T47D (cell line): ENCODE data around the gene DYNLL2.
"Not testable (repeated sequence)": the region's sequence is repeated elsewhere in the genome, so short reads cannot be mapped to it uniquely, and the experiment has no call there.

Source experiments
- DNase-seq, 2 experiments: peaks; one replicate each; pipeline versions ENCODE4 v3.0.0 to v3.0.0-alpha.2; 2011 to 2012; ENCODE audit warnings: low read depth in 1 of 2, low spot score in 1 of 2
- JUND ChIP-seq: IDR thresholded peaks from 2 replicates; pipeline ENCODE4 v1.6.1; 2012; ENCODE audit warnings: low read depth
- in situ Hi-C: cut with HindIII; loops from 2 replicates; pipeline ENCODE4 v1.10.0; 2016; ENCODE audit warnings: low sequenced_read_pairs, low pct_unique_long_range_greater_than_20kb

The DYNLL2 gene

DNA sequence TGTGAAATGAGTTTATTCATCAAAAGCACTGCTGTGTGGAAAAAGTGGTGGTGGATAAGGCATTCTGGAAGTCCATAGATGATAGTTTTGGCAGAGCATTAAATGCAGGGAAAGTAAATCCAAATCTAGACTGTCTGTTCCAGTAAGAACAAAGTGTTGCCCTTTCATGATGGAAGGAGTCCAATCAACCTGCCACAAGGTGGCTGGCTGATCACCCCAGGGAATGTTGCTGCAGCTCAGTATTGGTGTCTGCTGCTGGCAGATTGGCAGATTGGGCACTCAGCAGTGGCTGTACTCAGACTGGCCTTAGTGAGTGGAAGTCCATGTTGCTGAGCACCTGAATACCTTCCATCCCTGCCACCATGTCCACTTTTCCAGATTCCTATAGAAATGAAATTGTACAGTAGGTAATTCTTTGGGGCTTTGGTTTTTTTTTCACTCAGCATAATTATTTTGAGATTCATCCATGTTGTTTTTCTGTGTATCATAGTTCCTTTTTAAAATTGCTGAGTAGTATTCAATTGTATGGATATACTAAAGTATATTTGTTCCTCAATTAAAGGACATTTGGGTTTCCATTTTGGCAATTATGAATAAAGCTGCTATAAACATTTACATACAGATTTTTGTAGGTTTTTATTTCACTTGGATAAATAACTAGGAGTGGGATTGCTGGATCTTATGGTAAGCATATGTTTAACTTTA is 14.3 kb downstream of the DYNLL2 start:
- in situ Hi-C loops, result no loop called here
- no peak for TF ChIP-seq JUND
- peak in 1 of 2 experiments; percentile 30 for DNase-seq

DNA sequence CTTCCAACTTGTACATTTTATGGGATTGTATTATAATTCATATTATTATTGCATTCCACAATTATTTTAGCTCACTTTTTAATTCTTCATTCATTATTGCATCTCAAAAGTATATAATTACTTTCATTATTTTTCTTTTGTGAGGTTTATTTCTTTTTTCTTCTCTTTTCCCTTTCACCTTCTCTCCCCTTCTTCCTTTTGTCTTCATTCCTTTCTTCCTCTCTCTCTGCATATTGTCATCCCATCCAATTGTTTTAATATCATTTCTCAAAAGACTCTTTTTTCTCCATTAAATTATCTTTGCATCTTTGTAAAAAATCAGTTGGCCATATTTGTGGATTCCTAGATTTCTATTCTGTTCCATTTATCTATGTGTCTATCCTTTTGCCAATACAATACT is 17.3 kb downstream of the DYNLL2 start:
- no peak for TF ChIP-seq JUND
- DNase-seq, result no peak
- in situ Hi-C loops, result no loop called here

DNA sequence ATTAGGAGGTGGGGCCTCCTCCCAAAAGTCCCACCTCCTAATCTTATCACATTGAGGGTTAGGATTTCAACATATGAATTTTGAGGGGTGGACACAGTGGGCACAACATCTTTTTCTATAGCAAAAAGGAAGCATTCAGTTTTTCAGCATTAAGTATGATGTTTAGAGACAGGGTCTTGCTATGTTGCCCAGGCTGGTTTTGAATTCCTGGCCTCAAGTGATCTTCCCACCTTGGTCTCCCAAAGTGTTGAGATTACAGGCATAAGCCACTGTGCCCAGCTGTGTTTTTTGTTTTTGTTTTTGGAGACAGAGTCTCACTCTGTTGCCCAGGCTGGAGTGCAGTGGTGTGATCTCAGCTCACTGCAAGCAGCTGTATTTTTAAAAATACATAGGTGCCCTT is 18.7 kb downstream of the DYNLL2 start:
- DNase-seq, in situ Hi-C loops: not testable (repeated sequence)

DNA sequence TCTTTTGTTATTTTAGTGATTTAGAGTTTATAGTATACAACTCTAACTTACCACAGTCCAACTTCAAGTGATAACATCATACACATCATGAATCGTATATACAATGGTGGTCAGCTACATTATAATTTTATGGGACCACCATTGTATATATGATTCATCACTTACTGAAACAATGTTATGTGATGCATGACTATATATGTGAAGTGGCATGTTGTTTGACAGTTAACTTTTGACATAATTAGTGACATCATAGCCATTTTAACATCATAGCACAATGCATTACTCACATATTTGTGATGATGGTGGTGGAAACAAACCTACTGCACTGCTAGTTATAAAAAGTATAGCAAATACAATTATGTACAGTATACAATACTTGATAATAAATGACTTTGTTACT is 21.9 kb downstream of the DYNLL2 start:
- no peak for DNase-seq
- in situ Hi-C loops, result no loop called here
- no peak for TF ChIP-seq JUND

DNA sequence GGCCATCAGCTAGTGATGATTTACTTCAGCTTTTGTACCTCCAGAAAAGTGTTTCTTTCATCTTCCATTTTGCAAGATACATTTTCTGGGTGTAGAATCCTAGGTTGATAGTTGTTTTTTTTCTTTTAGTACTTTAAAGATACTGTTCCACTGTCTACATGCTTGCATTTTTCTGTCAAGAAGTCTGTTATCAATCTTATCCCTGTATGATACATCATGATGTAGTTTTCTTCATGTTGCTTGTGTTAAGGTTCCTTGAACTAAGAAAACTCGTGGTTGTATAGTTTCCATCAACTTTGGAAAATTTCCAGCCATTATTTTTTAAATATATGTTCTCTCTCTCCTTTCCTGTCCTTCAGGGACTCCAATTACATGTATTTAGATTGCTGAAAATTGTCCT is 24.1 kb downstream of the DYNLL2 start:
- in situ Hi-C loops, result no loop called here
- no peak for DNase-seq
- TF ChIP-seq JUND, result no peak

DNA sequence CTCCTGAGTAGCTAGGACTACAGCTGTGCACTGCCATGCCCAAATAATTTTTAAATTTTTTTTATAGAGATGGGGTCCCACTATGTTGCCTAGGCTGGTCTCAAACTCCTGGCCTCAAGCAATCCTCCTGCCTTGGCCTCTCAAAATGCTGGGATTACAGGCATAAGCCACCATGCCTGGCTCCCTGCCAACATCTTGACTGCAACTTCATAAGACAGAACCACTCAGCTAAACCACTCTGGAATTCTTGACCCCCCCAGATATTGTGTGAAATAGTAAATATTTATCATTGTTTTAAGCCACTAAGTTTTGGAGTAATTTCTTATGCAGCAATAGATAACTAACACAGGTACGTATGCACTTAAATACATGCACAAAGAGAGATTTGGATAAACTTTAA is 26.0 kb downstream of the DYNLL2 start:
- in situ Hi-C loops, result no loop called here
- no peak for TF ChIP-seq JUND
- no peak for DNase-seq

DNA sequence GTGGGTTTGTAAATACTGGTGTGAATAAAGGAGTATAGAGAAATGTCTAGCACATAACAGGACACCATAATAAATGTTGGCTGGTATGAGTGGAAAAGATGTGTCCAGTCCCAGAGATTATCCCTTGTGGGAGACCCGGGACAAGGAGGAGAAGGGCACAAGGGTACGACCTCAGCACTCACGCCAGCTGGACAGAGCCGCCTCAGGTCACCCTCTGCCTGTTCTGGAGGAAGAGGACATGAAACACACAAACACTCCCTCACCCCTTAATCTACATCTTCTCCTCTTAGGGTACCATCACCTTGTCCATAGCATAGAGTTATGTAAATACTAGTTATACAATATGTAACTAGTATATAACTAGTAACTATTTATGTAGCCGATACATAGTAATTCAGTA is 26.8 kb downstream of the DYNLL2 start:
- no peak for DNase-seq
- TF ChIP-seq JUND, result no peak
- in situ Hi-C loops, result no loop called here

DNA sequence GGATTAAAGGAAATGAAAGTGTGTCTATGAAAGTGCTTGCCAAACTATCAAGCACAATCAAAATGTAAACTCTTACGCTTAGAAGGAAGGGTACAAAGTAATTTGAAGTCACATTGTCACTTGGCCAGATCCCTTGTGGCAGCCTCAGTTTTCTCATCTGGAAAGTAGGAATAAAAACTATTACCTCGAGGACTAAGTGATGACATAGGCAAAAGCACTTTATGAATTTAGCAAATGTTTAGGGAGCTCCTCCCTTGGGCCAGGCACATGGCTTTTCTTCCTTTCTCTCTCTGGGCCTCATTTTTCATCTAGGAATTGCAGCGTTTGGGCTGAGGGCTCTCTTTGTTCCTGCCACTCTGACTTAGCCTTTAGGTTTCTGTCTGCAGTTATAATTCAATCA is 28.5 kb downstream of the DYNLL2 start:
- no peak for DNase-seq
- no peak for TF ChIP-seq JUND
- in situ Hi-C loops, result no loop called here

DNA sequence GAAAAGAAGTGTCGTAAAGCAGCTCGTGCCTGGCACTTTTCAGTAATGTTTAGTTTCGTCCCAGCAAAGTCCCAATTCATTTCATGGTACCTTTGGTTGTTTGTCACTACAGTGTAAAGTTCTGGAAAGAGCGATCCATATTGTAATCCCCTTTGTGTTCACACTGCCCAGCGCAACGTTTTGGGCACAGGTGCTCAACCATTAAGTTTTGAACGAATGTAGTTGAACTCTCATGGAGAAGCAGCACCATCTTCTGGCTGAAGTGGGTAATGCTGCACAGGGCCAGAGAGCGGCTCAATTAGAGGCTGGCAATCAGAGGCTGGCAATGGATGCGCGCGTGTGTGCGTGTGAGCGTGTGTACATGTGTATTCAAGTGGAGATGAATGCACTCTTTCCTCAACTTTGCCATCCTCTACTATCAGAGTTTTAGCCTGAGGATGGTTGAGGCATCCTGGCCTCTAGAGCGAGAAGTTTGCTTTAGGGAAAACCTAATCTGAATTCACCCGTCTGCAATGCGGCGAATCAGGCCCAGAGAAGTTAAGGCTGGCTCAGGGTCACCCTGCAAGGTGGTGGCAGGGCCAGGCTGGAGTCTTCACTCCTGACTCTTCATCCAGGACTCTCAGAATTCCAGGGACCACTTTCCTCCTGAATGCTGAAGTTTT is 29.9 kb downstream of the DYNLL2 start:
- in situ Hi-C loops, result no loop called here
- DNase-seq, result peak; percentile 62 to 89
- TF ChIP-seq JUND, result no peak

DNA sequence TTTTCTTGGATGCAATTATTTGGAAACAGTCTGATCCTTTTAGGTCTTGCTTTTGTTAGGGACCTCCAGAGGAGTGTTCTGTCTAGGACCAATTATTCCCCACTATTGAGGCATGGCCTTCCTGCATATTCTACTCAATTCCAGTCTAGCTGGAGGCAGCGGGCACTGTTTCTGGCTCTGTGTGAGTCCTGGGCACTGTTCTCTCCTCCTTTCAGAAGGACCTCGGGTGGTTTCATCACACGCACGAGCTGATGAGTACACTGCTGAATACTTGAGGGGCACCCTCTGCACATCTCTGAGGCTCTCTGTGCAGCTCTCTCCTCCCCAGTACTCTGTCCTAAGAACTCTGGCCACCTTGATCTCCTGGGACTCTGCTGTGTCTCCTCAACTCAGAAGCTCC is 30.7 kb downstream of the DYNLL2 start:
- no peak for DNase-seq
- in situ Hi-C loops, result no loop called here

DNA sequence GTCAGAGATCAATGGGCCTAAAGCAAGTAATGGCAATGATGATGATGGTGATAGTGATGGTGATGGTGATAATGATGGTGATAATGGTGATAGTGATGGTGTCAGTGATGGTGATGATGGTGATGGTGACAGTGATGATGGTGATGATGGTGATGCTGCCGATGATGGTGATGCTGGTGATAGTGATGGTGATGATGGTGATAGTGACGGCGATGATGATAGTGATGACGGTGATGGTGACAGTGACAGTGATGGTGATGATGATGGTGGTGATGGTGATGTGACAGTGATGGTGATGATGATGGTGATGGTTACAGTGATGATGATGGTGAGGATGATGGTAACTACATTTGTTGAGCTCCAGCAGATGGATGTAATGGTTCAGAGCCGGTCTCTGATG is 34.2 kb downstream of the DYNLL2 start:
- DNase-seq, result no peak
- in situ Hi-C loops, result no loop called here
- TF ChIP-seq JUND, result no peak

More for the DNA sequence above, 30.7 kb downstream of the DYNLL2 start:
- no peak for TF ChIP-seq JUND

DNA sequence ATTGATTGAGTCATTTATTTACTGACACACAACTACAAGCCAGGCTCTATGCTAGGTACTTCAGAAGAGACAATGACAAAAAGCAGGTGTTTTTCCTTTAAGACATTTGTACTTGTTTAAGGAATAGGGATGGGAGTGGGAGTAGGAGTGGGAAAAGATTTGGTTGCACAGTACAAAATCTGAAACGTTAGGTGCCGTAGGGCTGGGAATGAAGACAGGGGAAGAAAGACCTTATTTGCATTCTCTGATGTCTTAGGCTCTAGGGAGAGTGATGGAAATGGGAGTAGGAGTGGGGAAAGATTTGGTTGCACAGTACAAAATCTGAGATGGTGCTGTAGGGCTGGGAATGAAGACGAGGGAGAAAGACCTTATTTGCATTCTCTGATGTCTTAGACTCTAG is 36.3 kb downstream of the DYNLL2 start:
- in situ Hi-C loops, result no loop called here
- TF ChIP-seq JUND, result no peak
- no peak for DNase-seq

DNA sequence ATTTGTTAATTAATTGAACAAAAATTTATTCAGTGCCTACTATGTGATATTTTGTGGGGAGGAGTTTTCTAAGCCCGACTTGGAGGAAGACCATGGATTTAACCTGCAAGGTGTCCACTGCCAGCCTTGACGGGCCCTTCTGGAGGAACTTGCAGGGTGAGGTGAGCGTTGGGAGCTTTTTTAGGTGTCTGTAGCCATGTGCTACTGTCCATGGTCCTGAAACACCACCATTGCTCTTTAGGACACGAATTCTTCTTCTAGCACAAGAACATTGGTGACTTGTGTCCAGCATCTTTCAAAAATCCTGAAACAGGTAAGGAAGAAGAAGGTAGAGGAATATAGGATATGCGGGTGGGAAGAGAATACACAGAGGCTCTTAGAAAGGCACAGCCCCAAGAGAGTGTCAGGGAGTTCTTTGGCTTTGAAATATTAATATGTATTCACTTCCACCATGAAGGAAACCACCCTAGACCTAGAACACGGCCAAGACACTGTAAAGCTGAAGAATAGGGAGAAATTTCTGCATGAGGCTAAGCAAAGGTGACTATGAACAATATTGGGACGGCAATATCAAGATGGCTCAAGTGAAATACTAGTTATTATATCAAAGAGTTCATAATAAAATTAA is 37.1 kb downstream of the DYNLL2 start:
- DNase-seq, result peak; percentile 64 to 93
- no peak for TF ChIP-seq JUND
- in situ Hi-C loops, result no loop called here
